Neural cell (in vitro differentiated cells): ENCODE data around the gene PRG2. TPM values are rescaled to one million over a fixed set of nuclear protein-coding genes. Genes with fewer than 3 reads are reported as not detected.

ENCODE experiments used
- H2AFZ ChIP-seq: fragments of 200-600, 300-800 bp; sonication (generic), shearing (Covaris generic); 2 replicates; pipeline ENCODE4 v1.6.0; 2014; ENCODE audit warnings: low read depth, mild to moderate bottlenecking, antibody characterized with exemption, low read length, moderate library complexity
- H3F3A ChIP-seq: fragments of 200-600 bp; shearing (Covaris generic); 2 replicates; pipeline ENCODE4 v1.6.1; 2016; ENCODE audit warnings: mild to moderate bottlenecking, moderate library complexity, mixed read lengths, antibody characterized with exemption, low read length; ENCODE audit not compliant: insufficient read depth, poor library complexity, severe bottlenecking
- H3K27ac ChIP-seq: fragments of 200-600, 300-800 bp; sonication (generic), shearing (Covaris generic); 2 replicates; pipeline ENCODE4 v1.5.1; 2014; ENCODE audit warnings: mild to moderate bottlenecking, low read length, moderate library complexity
- H3K27me3 ChIP-seq: fragments of 300-800, 200-600 bp; sonication (generic), shearing (Covaris generic); 2 replicates; pipeline ENCODE4 v1.6.0; 2014; ENCODE audit warnings: mild to moderate bottlenecking, low read depth, low read length, moderate library complexity; ENCODE audit not compliant: insufficient read depth
- H3K36me3 ChIP-seq: fragments of 300-800, 200-600 bp; sonication (generic), shearing (Covaris generic); 2 replicates; pipeline ENCODE4 v1.5.1; 2014; ENCODE audit warnings: mild to moderate bottlenecking, antibody characterized with exemption, low read length, moderate library complexity; ENCODE audit not compliant: insufficient read depth
- H3K4me2 ChIP-seq: fragments of 300-800, 200-600 bp; sonication (generic), shearing (Covaris generic); 2 replicates; pipeline ENCODE4 v1.6.0; 2014; ENCODE audit warnings: mild to moderate bottlenecking, low read length
- H3K4me3 ChIP-seq: fragments of 300-800, 200-600 bp; sonication (generic), shearing (Covaris generic); 2 replicates; pipeline ENCODE4 v1.5.1; 2014; ENCODE audit warnings: mild to moderate bottlenecking, low read length, moderate library complexity
- H3K79me2 ChIP-seq: fragments of 200-600 bp; shearing (Covaris generic); replicated peaks from 2 replicates; pipeline ENCODE4 v1.6.0; 2014; ENCODE audit warnings: mild to moderate bottlenecking, low read length, moderate library complexity; ENCODE audit not compliant: insufficient read depth
- H3K9ac ChIP-seq: fragments of 300-800, 200-600 bp; sonication (generic), shearing (Covaris generic); 2 replicates; pipeline ENCODE4 v1.6.1; 2016; ENCODE audit warnings: mild to moderate bottlenecking, low read length, mixed read lengths
- H3K9me2 ChIP-seq: fragments of 200-600 bp; shearing (Covaris generic); 2 replicates; pipeline ENCODE4 v1.6.1; 2016; ENCODE audit warnings: mild to moderate bottlenecking, low read length, mixed read lengths; ENCODE audit not compliant: insufficient read depth
- H3K9me3 ChIP-seq: fragments of 200-600, 300-800 bp; sonication (generic), shearing (Covaris generic); 2 replicates; pipeline ENCODE4 v1.6.1; 2016; ENCODE audit warnings: mild to moderate bottlenecking, mixed run types, low read length, moderate library complexity, mixed read lengths
- H4K20me1 ChIP-seq: fragments of 200-600 bp; shearing (Covaris generic); 2 replicates; pipeline ENCODE4 v1.6.1; 2016; ENCODE audit warnings: mild to moderate bottlenecking, mixed run types; ENCODE audit not compliant: insufficient read depth
- CTCF ChIP-seq: fragments of 450-650 bp; IDR thresholded peaks from 2 replicates; pipeline ENCODE4 v1.5.1; 2014; ENCODE audit warnings: antibody characterized with exemption, mild to moderate bottlenecking, moderate library complexity; ENCODE audit not compliant: poor library complexity, severe bottlenecking
- EP300 ChIP-seq: fragments of 450-650 bp; conservative IDR thresholded peaks from 2 replicates; pipeline ENCODE4 v1.6.1; 2014; ENCODE audit warnings: antibody characterized with exemption, mild to moderate bottlenecking, moderate library complexity; ENCODE audit not compliant: poor library complexity, severe bottlenecking
- EZH2 ChIP-seq: fragments of 200-600, 300-800 bp; shearing (Covaris generic), sonication (generic); IDR thresholded peaks from 2 replicates; pipeline ENCODE4 v1.6.1; 2014; ENCODE audit warnings: antibody characterized with exemption, low read length, borderline replicate concordance, mild to moderate bottlenecking; ENCODE audit not compliant: insufficient read depth, poor library complexity, severe bottlenecking
- MXI1 ChIP-seq: fragments of 450-650 bp; conservative IDR thresholded peaks from 2 replicates; pipeline ENCODE4 v1.6.1; 2014; ENCODE audit warnings: antibody characterized with exemption, mild to moderate bottlenecking; ENCODE audit not compliant: poor library complexity, severe bottlenecking
- POLR2AphosphoS5 ChIP-seq: IDR thresholded peaks from 2 replicates; pipeline ENCODE4 v1.6.1; 2012
- RAD21 ChIP-seq: fragments of 450-650 bp; conservative IDR thresholded peaks from 2 replicates; pipeline ENCODE4 v1.6.1; 2014; ENCODE audit warnings: antibody characterized with exemption, mild to moderate bottlenecking, moderate library complexity
- REST ChIP-seq: IDR thresholded peaks from 2 replicates; pipeline ENCODE4 v1.6.1; 2012; ENCODE audit warnings: borderline replicate concordance
- SMC3 ChIP-seq: fragments of 450-650 bp; conservative IDR thresholded peaks from 2 replicates; pipeline ENCODE4 v1.6.1; 2014; ENCODE audit warnings: antibody characterized with exemption, mild to moderate bottlenecking, moderate library complexity; ENCODE audit not compliant: poor library complexity
- TAF1 ChIP-seq: IDR thresholded peaks from 2 replicates; pipeline ENCODE4 v1.6.1; 2012; ENCODE audit warnings: low read depth
- polyA plus RNA-seq: library from polyadenylated mRNA; depleted of rRNA; stranded (reverse); fragments of >200 nt; gene quantifications from 2 replicates; pipeline ENCODE4 v1.2.3, GENCODE V29; 2014

PRG2 gene
- polyA plus RNA-seq, 1 donor from 2014 or later = not detected

- Histone ChIP-seq H3K36me3 (no peaks in the 10 kb centered on the region), H3K27ac (no peak overlapping the region), H3K79me2 (no peaks in the 10 kb centered on the region), H4K20me1 (no peaks in the 10 kb centered on the region), H2AFZ (no peak overlapping the region), H3K9me3 (no peaks in the 10 kb centered on the region), H3K4me2 (no peak overlapping the region), H3K27me3 (no peaks in the 10 kb centered on the region), H3F3A (no peaks in the 10 kb centered on the region), H3K9me2 (no peaks in the 10 kb centered on the region), H3K9ac (no peak overlapping the region), H3K4me3 (no peak overlapping the region)
- no peak for TF ChIP-seq RAD21
- no peak for TF ChIP-seq EZH2
- TF ChIP-seq TAF1 = no peak
These were observed 7.0 kb upstream of the PRG2 start for GRCh38 chr11:57397394-57397990.

GRCh38 chr11:57396744-57397143, 6.3 kb upstream of the PRG2 start:
- H3K9me2 ChIP-seq = no peaks in the 10 kb centered on the region
- no peaks in the 10 kb centered on the region for H4K20me1 ChIP-seq
- no peaks in the 10 kb centered on the region for H3F3A ChIP-seq
- TF ChIP-seq RAD21 (no peak), EZH2 (no peak), EP300 (no peak), POLR2AphosphoS5 (no peak), SMC3 (no peak), MXI1 (no peak), REST (no peak), TAF1 (no peak), CTCF (no peak)
- H3K27ac ChIP-seq = no peak overlapping the region
- no peak overlapping the region for H3K4me3 ChIP-seq
- H3K4me2 ChIP-seq = no peak overlapping the region
- H3K9me3 ChIP-seq = no peaks in the 10 kb centered on the region
- H3K9ac ChIP-seq = no peak overlapping the region
- H3K79me2 ChIP-seq = no peaks in the 10 kb centered on the region
- H2AFZ ChIP-seq = no peak overlapping the region
- H3K36me3 ChIP-seq = no peaks in the 10 kb centered on the region
- H3K27me3 ChIP-seq = no peaks in the 10 kb centered on the region
